HUES64 (cell line): ENCODE measurements around the gene GDF3. TPM values are rescaled to one million over a fixed set of nuclear protein-coding genes. Genes with fewer than 3 reads are reported as not detected.
"Not testable (repeated sequence)": the region's sequence is repeated elsewhere in the genome, so short reads cannot be mapped to it uniquely, and the experiment has no call there.

ENCODE experiments used
- H3K27ac ChIP-seq: 2 replicates; pipeline ENCODE4 v1.7.0; 2013; ENCODE audit warnings: low read depth, low read length, inconsistent platforms
- H3K27me3 ChIP-seq: 2 replicates; pipeline ENCODE4 v1.6.1; 2013; ENCODE audit warnings: mild to moderate bottlenecking, low read length; ENCODE audit not compliant: insufficient read depth
- H3K36me3 ChIP-seq: 2 replicates; pipeline ENCODE4 v1.6.1; 2013; ENCODE audit warnings: mild to moderate bottlenecking, low read length; ENCODE audit not compliant: insufficient read depth
- H3K4me1 ChIP-seq: 2 replicates; pipeline ENCODE4 v1.6.1; 2013; ENCODE audit warnings: mild to moderate bottlenecking, low read length, moderate library complexity; ENCODE audit not compliant: insufficient read depth
- H3K4me3 ChIP-seq: 2 replicates; pipeline ENCODE4 v1.5.1; 2013; ENCODE audit warnings: mild to moderate bottlenecking, low read length, moderate library complexity
- H3K9ac ChIP-seq: 2 replicates; pipeline ENCODE4 v1.6.1; 2013; ENCODE audit warnings: mild to moderate bottlenecking, low read depth, low read length
- H3K9me3 ChIP-seq: 2 replicates; pipeline ENCODE4 v1.6.1; 2013; ENCODE audit warnings: low read depth, low read length; ENCODE audit not compliant: insufficient read depth
- WGBS: fragments of 150-250, 120-280 bp; methylation state at CpG from one replicate; pipeline ENCODE4 v1.1.7; 2013; ENCODE audit warnings: missing lambda C conversion rate; 5-methylcytosine and 5-hydroxymethylcytosine counted together
- polyA plus RNA-seq, 2 experiments: library from polyadenylated mRNA; stranded (reverse); fragments of 50-300 nt; gene quantifications; one replicate each; pipeline ENCODE4 v1.2.3, GENCODE V29; 2013

GDF3 gene
- 23.4 TPM for polyA plus RNA-seq (2013, experiment 1 of 2)
- 24.5 TPM for polyA plus RNA-seq (2013, experiment 2 of 2)

DNA sequence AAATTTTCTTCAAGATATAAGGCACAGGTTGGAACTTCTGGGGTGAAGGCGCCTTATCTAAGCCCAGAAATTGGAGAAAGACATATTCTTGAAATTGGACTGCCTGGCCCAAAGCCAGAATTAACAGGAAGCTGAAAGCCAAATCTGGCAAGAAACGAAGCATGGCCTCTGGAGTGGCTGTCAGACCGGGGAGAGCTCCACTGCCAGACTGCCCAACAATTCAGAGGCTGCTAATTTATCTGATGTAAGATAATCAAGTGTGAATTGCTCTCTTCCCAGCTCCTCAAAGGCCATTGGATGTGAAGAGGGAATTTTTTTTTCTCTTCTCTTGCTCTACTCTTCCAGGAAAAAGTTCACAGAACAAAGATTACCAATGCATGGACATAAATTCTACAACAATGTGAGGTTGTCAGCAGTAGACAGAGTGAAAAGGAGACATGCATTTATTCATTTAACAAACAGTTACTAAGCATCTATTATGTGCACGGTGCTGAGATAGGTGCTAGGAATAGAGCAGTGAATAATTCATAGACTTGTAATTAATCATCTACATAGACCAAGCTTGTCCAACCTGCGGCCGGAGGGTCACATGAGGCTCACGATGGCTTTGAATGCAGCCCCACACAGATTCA is at the start of gene GDF3:
GDF3 (minus strand) TSS at position 210 of the 632 bp plus-strand sequence; CDS start at position 163, 47 bp downstream.
- Histone ChIP-seq H3K27ac (peak within 1 kb of the TSS; percentile 89), H3K9me3 (no peaks in the 10 kb centered on the region), H3K36me3 (no peaks in the 10 kb centered on the region), H3K4me1 (peaks cover 19% of the 10 kb centered on the region), H3K9ac (peak within 1 kb of the TSS; percentile 52), H3K27me3 (no peaks in the 10 kb centered on the region), H3K4me3 (peak within 1 kb of the TSS; percentile 21)
- WGBS = 63% methylated on average over 6 of the region's 7 CpGs

DNA sequence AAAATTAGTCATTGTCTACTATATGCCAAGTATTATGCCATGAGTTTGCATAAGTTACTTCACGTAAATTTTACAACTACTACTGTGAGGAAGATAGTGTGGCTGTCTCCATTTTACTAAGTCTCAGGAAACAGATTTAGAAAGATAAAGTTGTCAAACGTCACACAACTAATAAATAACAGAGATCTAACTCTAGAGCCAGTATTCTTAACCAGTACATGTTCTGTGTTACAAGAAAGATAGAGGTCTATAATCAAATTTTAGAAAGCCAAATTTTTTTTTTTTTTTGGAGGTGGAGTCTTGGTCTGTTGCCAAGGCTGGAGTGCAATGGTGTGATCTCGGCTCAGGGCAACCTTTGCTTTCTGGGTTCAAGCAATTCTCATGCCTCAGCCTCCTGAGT is 37.4 kb upstream of the GDF3 start:
- H3K27ac ChIP-seq = no peak overlapping the region
- no peaks in the 10 kb centered on the region for H3K9me3 ChIP-seq
- H3K4me1 ChIP-seq = peaks cover 6% of the 10 kb centered on the region
- no peak overlapping the region for H3K9ac ChIP-seq
- 95% methylated on average over 1 of the region's 3 CpGs for WGBS
- no peak overlapping the region for H3K4me3 ChIP-seq
- H3K27me3 ChIP-seq = no peaks in the 10 kb centered on the region
- H3K36me3 ChIP-seq = no peaks in the 10 kb centered on the region

DNA sequence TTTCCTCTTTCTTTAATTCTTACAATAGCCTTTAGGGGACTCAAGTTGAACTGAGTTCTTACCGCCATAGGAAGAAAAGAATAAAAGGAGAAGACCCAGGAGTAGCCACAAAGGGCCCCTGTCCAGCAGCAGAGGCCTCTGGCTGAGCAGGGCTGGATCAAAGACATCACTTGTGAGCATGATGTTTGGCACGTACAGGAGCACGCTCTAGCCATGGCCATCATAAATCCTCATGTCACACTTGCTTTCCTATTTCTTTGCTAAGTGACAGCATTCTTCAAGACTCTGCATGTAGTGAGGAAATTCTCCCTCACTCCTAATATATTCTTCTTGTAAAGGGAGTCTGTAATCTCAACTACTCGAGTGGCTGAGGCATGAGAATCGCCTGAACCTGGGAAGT is 35.9 kb upstream of the GDF3 start:
- H3K27me3 ChIP-seq = no peaks in the 10 kb centered on the region
- WGBS = 72% methylated on average over 5 of the region's 5 CpGs
- no peak overlapping the region for H3K27ac ChIP-seq
- no peaks in the 10 kb centered on the region for H3K36me3 ChIP-seq
- peaks cover 6% of the 10 kb centered on the region for H3K4me1 ChIP-seq
- no peak overlapping the region for H3K9ac ChIP-seq
- no peak overlapping the region for H3K4me3 ChIP-seq
- no peaks in the 10 kb centered on the region for H3K9me3 ChIP-seq

DNA sequence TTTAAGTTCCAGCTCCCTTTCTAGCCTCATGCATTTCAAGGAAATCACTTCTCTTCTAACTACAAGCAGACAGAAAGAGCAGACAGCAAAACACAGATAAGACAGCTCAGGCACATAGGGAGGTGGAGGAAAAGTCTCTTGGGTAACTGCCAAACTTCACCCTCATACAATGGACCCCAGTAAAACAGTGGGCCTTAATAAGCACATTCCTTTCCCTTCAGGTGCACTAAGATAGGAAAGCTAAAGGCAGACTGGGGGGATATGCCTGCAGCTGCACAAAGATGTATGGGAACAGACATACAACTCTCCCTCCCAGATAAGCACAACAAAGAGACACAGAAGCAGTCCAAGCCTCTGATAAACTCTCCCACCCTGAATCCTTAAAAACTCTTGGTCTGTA is 35.4 kb upstream of the GDF3 start:
- not testable (repeated sequence) for H3K4me3 ChIP-seq, H3K36me3 ChIP-seq, H3K27ac ChIP-seq, H3K9me3 ChIP-seq, H3K4me1 ChIP-seq, H3K27me3 ChIP-seq, H3K9ac ChIP-seq

DNA sequence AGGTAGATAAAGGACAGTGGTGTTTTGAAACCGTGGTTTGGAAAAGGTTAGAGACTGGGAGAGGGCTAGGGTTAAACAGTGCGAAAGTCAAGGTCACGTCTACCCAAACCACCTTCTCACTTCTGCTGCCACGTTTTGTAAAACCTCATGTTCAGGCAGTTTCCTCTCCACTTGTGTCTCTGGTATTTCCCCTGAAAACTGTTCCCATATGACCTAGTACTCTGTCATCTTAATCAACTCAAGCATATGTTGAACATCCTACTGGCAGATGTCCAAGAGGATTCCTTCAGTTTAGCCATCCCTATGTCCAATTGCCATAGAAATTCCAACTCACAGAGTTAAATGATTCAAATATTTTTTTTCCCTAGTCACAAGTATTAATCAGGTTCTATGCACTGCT is 34.2 kb upstream of the GDF3 start:
- H3K36me3 ChIP-seq = no peaks in the 10 kb centered on the region
- no peak overlapping the region for H3K27ac ChIP-seq
- H3K4me1 ChIP-seq = peaks cover 6% of the 10 kb centered on the region
- H3K4me3 ChIP-seq = no peak overlapping the region
- no peak overlapping the region for H3K9ac ChIP-seq
- no peaks in the 10 kb centered on the region for H3K27me3 ChIP-seq
- H3K9me3 ChIP-seq = 0 out of 2 replicates have a peak, but pooled peaks cover 3% of the 10 kb centered on the region
- 89% methylated on average over 4 of the region's 4 CpGs for WGBS

DNA sequence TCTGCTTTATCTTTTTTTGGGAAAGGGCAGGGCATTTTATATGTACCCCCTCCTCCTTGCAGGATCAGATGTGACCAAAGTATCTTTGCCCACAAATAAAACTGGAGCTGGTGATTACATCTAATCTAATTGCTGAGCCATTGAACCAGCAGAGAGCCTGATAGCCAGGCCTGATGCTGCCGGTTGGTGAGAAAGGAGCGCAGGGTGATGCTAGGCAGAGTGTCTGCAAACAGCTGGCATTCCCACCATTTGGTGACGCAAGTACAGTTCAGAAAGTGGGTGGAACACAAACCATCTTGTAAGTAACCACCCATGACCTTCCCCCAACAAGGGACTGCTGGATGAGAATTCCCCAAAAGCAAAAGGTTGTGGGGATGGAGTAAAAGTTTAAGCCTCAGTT is 28.4 kb upstream of the GDF3 start:
- no peak overlapping the region for H3K9ac ChIP-seq
- H3K9me3 ChIP-seq = 0 out of 2 replicates have a peak, but pooled peaks cover 3% of the 10 kb centered on the region
- no peak overlapping the region for H3K4me3 ChIP-seq
- H3K4me1 ChIP-seq = no peaks in the 10 kb centered on the region
- no peaks in the 10 kb centered on the region for H3K36me3 ChIP-seq
- WGBS = 92% methylated on average over 3 of the region's 3 CpGs
- no peaks in the 10 kb centered on the region for H3K27me3 ChIP-seq
- no peak overlapping the region for H3K27ac ChIP-seq

DNA sequence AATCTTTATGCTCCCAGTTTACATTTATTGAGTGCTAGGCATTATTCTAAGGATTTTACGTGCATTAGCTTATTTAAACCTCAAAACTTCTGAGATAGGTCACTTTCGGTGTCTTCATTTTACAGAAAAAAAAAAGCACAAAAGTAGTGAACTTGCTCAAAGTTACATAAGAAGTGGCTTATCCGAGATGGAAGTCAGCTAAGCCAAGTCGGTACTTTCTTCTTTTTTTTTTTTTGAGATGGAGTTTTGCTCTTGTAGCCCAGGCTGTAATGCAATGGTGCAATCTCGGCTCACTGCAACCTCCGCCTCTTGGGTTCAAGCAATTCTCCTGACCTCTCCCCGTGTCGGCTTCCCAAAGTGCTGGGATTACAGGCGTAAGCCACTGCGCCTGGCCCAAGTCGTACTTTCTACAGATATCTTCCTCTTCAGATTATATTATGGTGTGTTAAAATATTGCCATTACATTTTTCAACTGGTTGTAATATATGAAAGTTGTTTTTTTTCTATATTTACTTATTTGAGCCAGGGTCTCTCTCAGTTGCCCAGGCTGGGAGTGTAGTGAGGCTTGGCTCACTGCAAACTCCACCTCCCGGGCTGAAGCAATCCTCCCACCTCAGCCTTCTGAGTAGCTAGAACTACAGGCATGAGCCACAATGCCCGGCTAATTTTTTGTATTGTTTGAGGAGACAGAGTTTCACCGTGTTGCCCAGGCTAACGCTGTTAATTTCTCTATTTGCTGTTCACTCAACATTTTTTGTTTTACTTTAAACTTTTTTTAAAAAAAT is 24.6 kb upstream of the GDF3 start:
- no peaks in the 10 kb centered on the region for H3K27me3 ChIP-seq
- no peak overlapping the region for H3K27ac ChIP-seq
- H3K9me3 ChIP-seq = no peaks in the 10 kb centered on the region
- H3K36me3 ChIP-seq = no peaks in the 10 kb centered on the region
- WGBS = 74% methylated on average over 14 of the region's 15 CpGs
- H3K4me3 ChIP-seq = no peak overlapping the region
- H3K9ac ChIP-seq = no peak overlapping the region
- H3K4me1 ChIP-seq = 0 out of 2 replicates have a peak, but pooled peaks cover 4% of the 10 kb centered on the region

DNA sequence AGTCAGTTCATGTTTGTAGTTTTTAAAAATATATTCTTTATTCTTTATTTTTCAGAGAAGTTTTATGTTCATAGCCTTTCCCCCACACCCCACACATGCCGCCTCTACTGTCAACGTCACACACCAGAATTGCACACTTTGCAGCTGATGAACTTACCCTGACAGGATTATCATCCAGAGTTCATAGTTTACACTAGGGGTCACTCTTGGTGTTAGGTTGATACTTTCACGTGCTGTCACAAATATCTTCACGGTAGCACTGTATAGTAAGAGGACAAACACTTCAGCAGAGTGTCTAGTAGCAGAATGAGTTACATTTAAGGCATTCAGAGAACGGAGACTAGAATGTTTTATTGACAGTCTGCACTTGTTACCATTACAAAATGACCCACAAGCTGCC is 20.8 kb upstream of the GDF3 start:
- H3K9me3 ChIP-seq = no peaks in the 10 kb centered on the region
- H3K4me1 ChIP-seq = peaks cover 5% of the 10 kb centered on the region
- H3K27me3 ChIP-seq = no peaks in the 10 kb centered on the region
- 37% methylated on average over 5 of the region's 5 CpGs for WGBS
- no peaks in the 10 kb centered on the region for H3K36me3 ChIP-seq
- no peak overlapping the region for H3K4me3 ChIP-seq
- no peak overlapping the region for H3K9ac ChIP-seq
- no peak overlapping the region for H3K27ac ChIP-seq

DNA sequence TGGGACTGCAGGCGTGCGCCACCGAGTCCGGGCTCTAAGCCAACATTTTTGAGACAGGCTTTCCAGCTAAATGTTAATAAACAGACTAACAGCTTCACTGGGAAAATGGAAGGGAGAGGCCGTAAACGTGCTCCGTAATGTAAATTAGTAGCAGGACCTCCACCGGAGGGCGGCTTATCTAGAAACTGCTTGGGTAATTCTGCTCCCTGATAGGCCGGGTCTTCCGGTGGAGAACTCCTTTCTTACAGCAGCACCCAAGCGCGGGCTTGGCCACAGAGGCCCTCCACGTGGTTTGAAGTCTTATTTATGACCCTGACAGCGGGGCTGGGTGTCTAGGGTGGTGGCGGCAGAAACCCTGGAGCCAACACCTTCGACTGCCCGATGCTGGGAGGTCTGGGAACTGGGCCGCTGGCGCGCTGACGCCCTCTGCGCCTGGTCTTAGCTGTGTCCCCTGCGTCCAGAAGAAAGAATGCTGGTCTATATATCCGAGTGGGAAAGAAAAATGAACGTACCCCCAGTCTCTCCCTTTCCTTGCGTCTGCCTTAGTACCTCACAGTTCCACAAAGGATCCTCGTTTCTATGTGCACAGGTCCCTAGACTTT is 17.4 kb upstream of the GDF3 start:
- WGBS = 92% methylated on average over 28 of the region's 28 CpGs
- no peaks in the 10 kb centered on the region for H3K9me3 ChIP-seq

DNA sequence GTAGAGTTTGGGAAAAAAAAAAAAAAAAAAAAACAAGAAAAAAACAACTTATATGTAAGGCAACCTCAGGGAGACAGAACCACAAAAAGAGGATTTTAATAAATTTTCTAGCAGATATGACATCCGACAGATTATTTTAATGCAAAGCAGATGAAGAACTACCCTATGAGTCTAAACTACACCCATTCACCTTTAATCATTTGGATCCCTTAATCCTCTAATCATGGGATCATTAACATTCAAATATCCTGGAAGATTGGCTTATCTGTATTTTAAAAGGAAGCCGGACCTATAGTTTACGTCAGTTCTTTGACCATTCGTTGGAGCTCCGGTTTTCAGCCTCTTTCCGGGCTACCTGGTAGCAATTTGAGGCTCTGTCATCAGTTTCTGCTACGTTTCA is 15.6 kb upstream of the GDF3 start, which contains the start of gene DPPA3:
DPPA3 (plus strand) TSS at position 301 of the 400 bp plus-strand sequence. CDS start 138 bp downstream, outside the sequence.
- H3K27me3 ChIP-seq = no peaks in the 10 kb centered on the region
- H3K36me3 ChIP-seq = no peaks in the 10 kb centered on the region
- no peak within 1 kb of the TSS for H3K9ac ChIP-seq
- H3K4me1 ChIP-seq = peaks cover 17% of the 10 kb centered on the region
- no peaks in the 10 kb centered on the region for H3K9me3 ChIP-seq
- H3K27ac ChIP-seq = no peak within 1 kb of the TSS
- WGBS = 80% methylated on average over 7 of the region's 7 CpGs
- H3K4me3 ChIP-seq = no peak within 1 kb of the TSS

More for the DNA sequence above, 17.4 kb upstream of the GDF3 start:
- Histone ChIP-seq H3K4me1 (peaks cover 21% of the 10 kb centered on the region), H3K4me3 (no peak overlapping the region), H3K27ac (no peak overlapping the region), H3K9ac (no peak overlapping the region), H3K36me3 (no peaks in the 10 kb centered on the region), H3K27me3 (no peaks in the 10 kb centered on the region)

DNA sequence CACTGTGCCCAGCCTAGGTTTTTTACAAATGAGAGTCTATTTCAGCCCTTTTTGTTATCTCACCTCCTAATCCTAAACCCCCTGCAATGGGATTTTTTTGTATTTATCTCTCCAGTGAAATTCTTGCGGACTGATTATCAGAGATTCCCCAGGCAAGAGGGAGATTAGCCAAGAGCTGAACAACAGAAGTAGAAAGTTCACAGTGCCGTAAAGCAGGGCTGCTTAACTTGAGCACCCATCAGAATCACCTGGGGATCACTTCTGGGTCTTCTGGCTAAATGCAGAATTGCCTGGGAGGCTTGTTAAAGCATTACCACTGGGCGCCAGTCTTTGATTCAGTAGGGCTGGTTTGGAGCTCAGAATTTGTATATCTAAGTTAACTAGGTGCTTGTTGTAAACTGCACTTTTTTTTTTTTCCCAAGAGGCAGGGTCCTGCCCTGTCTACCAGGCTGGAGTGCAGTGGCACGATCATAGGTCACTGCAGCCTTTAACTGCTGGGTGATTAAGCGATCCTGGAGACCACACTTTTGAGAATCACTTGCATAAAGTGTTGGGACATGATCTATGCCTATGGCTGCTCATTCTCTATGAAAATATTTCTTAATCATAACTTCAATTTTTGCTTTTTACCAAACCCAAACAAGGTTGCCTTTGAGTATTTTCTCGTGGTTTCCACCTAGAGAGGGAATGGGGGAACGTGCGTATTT is 14.5 kb upstream of the GDF3 start:
- H3K9me3 ChIP-seq = no peaks in the 10 kb centered on the region
- no peaks in the 10 kb centered on the region for H3K36me3 ChIP-seq
- WGBS = 76% methylated on average over 8 of the region's 8 CpGs
- no peak overlapping the region for H3K4me3 ChIP-seq
- H3K4me1 ChIP-seq = peaks cover 17% of the 10 kb centered on the region
- no peak overlapping the region for H3K27ac ChIP-seq
- no peak overlapping the region for H3K9ac ChIP-seq
- H3K27me3 ChIP-seq = no peaks in the 10 kb centered on the region
